RWPE1 (cell line): Measurements from ENCODE around the gene UBE2D1.
"Not testable (repeated sequence)": the region's sequence is repeated elsewhere in the genome, so short reads cannot be mapped to it uniquely, and the experiment has no call there.

Experiments used
- CTCF ChIA-PET: fragments of 350-600 bp; sonication (Branson Sonifier 250); formaldehyde crosslinking; extraction: SDS; loops from one replicate; lab custom pipeline; 2021; lab: Yijun Ruan, JAX
- POLR2A ChIA-PET: fragments of 400-600 bp; formaldehyde crosslinking; extraction: SDS; loops from one replicate; lab custom pipeline; 2020; ENCODE audit warnings: antibody characterized with exemption; ENCODE audit not compliant: low non-redundant PET; lab: Yijun Ruan, JAX
- DNase-seq: peaks from one replicate; pipeline ENCODE4 v3.0.0; 2012; ENCODE audit warnings: low spot score
- H3K27ac ChIP-seq: fragments of 450-650 bp; 2 replicates; pipeline ENCODE4 v1.5.1; 2017
- CTCF ChIP-seq: fragments of 450-650 bp; conservative IDR thresholded peaks from 2 replicates; pipeline ENCODE4 v1.5.1; 2017; ENCODE audit warnings: low read depth, mild to moderate bottlenecking

The UBE2D1 gene

DNA sequence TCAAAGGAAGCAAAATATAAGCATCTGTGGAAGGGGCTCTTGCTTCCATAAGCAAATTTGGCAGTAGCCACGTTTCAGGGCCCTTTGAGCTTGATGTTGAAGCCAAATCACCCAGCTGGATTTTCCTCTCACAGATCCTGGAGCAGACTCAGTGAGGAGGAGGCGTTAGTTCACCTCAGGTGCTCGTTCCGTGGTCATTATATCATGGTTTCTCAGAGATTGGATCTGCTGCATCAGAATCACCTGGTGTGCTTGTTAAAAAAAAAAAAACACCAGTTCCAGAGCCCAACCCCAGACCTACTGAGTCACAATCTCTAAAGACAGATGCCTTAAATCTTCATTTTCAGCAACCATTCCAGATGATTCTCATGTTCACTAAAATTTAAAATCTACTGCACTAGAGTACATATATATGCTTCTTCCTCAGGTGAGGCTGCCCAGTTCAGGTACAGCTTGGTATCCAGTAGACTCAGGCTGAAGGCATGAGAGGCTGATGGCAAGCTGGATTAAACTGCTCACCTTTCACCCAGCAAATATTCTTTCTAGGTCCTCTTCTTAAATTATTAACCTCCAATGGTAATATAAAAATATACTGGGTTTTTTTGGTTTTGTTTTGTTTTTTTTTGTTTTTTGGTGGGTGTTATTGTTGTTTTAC, 75.3 kb downstream of the UBE2D1 start:
- CTCF ChIA-PET, result no interaction called here
- no peak overlapping the region for H3K27ac ChIP-seq
- POLR2A ChIA-PET, result no interaction called here
- no peak for TF ChIP-seq CTCF
- no peak for DNase-seq

DNA sequence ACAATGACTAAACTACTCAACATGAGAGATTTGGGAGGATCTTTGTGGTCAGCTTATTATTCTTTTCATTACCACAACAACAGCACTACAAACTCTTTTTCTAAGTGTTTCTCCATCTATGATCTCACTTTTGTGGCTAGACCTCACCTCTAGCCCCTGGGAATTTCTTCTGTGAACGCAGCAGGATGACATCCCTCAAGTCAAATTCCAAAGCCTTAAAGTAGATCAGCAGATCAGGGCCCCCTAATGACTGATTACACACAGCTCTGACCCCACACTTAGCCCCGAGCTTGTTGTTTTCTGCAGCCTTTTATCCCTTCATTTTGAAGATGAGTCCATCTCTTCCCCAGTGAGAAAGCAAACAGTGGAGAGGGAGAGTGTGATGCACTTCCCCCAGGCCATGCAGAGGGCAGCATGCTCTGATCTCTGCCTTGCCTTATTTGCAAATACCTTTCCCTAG, 77.7 kb downstream of the UBE2D1 start:
- POLR2A ChIA-PET, result no interaction called here
- CTCF ChIA-PET, result interaction anchor here (0.5 kb wide), 1 partner anchor 439 kb away, joined by 3 read pairs; no protein-coding TSS in a partner anchor
- no peak overlapping the region for H3K27ac ChIP-seq
- TF ChIP-seq CTCF, result no peak
- DNase-seq, result no peak

- no peak overlapping the region for H3K27ac ChIP-seq
- 0 out of 2 replicates have a peak, but pooled peaks have one; percentile 15 for TF ChIP-seq CTCF
- ChIA-PET CTCF (interaction anchor here (0.6 to 2.8 kb wide), 10 partner anchors 8 to 307 kb away, joined by 3 to 10 read pairs (median 4); no protein-coding TSS in a partner anchor), POLR2A (no interaction called here)
- DNase-seq, result peak; percentile 46
Observed at GRCh38 chr10:58414270-58415041, 79.7 kb downstream of the UBE2D1 start.

DNA sequence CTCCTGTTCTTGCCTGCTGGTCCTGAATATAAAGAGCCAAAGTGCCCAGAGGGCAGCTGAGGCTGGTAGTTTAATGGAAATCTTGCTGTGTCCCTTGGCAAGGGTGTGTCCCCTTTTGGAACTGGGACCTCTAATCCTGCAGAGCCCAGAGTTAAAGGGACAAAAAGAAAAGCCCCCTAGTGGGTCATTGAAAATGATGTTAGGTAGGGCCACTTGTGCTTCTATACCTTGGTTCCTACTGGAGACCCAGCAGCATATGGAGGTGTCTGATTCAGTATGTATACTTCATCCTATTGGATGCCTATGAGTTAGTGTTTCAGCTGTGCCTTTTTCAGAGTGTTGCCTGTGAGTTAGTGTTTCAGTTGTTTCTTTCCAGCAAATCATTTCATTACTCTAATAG, 81.0 kb downstream of the UBE2D1 start:
- no peak for TF ChIP-seq CTCF
- ChIA-PET POLR2A (no interaction called here), CTCF (interaction anchor here (2.8 kb wide), 1 partner anchor 225 kb away, joined by 10 read pairs; no protein-coding TSS in a partner anchor)
- H3K27ac ChIP-seq, result no peak overlapping the region
- no peak for DNase-seq

DNA sequence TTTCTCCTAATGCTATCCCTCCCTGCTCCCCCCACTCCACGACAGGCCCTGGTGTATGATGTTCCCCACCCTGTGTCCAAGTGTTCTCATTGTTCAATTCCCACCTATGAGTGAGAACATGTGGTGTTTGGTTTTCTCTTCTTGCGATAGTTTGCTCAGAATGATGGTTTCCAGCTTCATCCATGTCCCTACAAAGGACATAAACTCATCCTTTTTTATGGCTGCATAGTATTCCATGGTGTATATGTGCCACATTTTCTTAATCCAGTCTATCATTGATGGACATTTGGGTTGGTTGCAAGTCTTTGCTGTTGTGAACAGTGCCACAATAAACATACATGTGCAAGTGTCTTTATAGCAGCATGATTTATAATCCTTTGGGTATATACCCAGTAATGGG, 83.1 kb downstream of the UBE2D1 start:
- DNase-seq, H3K27ac ChIP-seq, POLR2A ChIA-PET: not testable (repeated sequence)
- CTCF ChIA-PET, result interaction anchor here (0.7 kb wide), 1 partner anchor 54 kb away, joined by 4 read pairs; no protein-coding TSS in a partner anchor
